CD4-positive, alpha-beta T cell treated with Interleukin-15 for 1 hour (primary cell): ENCODE data around the gene POLR2L.

ENCODE experiments used
- DNase-seq: peaks from one replicate; pipeline ENCODE4 v3.0.0-alpha.2; 2020

POLR2L gene

DNA sequence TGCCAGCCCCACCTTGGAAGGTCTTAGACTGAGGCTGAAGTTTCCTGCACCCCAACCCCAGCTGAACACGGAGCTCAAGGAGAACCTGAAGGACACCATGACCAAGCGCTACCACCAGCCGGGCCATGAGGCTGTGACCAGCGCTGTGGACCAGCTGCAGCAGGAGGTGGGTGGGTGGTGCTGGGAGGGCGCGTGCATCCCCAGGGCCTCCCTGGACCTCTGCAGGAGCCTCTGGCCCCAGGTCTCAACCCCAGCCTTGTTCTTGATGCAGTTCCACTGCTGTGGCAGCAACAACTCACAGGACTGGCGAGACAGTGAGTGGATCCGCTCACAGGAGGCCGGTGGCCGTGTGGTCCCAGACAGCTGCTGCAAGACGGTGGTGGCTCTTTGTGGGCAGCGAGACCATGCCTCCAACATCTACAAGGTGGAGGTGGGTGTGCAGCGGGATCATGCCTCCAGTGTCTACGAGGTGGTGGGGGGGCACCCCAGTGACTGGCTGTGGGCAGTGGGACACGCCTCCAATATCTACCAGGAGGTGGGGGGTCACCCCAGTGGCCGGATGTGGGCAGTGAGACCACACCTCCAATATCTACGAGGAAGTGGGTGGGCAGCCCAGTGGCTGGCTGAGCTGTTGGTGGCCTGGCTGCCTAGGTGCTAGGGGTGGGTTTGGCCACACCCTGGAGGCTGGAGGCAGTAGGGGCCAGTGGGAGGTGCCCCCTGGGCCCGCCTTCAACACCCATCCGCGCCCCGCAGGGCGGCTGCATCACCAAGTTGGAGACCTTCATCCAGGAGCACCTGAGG lies 4.9 kb downstream of the POLR2L start:
- no peak for DNase-seq

DNA sequence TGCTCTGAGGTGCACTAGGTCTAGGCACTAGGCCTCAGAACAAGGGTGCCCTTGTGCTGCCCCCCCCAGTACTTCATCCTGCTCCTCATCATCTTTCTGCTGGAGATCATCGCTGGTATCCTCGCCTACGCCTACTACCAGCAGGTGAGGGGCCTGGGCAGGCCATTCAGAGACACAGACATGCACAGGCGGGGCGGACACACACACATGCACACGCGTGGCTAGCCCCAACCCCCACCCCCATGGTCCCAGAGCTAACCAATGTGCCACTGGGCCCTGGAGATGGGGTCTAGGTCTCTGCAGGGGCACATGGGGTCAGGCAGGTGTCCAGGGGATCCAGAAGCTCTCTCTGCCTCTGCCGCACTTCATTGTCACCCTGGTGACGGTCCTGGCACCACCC lies 5.6 kb downstream of the POLR2L start:
- no peak for DNase-seq

DNA sequence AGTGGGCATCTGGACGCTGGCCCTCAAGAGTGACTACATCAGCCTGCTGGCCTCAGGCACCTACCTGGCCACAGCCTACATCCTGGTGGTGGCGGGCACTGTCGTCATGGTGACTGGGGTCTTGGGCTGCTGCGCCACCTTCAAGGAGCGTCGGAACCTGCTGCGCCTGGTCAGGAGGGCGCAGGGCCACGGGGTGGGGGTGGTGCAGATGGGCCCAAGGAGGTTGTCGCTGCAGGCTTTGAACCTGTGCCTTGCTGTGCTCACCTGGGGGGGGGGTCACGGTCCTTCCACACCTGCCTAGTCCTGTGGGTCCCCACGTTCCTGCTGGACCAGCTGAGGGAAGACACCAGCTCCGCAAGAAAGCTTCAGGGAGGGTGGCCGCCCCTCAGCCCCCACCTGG lies 6.1 kb downstream of the POLR2L start:
- no peak for DNase-seq

DNA sequence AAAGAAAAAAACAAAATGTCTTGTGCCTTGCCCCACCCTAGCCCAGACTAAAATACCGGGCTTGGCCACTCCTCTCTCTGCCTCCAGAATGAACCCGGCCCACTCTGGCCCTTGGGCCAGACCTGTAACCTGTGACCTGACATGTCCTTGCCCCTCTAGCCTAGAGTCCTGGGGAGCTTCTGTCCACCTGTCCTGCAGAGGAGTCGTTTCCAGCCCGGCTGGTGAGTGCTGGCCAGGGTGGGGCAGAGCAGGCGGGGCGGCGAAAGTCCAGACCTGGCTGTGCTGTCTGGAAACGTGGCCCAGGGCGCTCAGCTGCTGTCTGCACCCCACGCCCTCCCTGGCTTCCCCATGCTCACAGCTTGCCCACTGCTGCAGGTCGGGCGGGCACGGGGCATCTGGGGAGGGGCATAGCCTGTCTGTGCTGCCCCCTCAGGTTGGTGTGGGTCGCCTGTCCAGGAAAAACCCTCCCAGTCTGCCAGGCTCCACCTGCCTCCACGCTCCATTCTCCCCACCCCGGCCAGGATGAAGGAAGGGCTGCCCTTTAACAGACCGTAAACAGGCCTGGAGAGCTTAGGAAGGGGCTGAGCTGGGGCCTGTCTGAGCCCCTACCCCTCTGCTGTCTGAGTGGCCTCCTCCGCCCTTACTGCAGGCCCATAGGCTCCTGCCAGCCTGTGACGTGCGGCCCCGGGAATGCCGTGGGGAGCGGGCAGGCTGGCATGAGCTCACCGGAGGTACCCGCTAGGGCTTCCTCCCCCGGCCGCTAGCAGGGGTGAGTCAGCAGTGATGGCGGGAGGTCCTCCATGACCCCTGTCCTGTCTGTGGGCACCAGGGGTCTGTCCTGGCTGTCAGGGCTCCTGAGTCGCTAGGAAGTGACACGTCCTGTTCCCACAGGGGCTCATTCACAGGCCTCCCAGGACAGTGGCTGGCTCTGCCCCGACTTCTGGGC lies 7.7 kb downstream of the POLR2L start:
- peak; percentile 58 for DNase-seq

DNA sequence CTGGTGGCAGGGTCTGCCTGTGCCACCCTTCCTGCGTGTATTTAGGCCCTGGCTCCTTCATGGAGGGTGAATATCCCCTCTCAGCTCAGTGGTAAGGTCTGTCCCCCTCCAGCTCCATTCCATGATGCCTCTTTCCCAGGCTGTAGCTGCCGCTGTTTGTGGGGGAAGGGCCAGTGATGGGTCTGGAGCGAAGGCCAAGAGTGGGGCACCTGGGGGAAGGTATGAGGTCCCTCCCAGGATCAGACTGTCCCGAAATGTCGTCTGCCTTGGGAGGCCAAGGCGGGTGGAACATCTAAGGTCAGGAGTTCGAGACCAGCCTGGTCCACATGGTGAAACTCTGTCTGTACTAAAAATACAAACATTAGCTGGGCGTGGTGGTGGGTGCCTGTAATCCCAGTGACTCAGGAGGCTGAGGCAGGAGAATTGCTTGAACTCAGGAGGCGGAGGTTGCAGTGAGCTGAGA lies 8.4 kb downstream of the POLR2L start:
- no peak for DNase-seq

DNA sequence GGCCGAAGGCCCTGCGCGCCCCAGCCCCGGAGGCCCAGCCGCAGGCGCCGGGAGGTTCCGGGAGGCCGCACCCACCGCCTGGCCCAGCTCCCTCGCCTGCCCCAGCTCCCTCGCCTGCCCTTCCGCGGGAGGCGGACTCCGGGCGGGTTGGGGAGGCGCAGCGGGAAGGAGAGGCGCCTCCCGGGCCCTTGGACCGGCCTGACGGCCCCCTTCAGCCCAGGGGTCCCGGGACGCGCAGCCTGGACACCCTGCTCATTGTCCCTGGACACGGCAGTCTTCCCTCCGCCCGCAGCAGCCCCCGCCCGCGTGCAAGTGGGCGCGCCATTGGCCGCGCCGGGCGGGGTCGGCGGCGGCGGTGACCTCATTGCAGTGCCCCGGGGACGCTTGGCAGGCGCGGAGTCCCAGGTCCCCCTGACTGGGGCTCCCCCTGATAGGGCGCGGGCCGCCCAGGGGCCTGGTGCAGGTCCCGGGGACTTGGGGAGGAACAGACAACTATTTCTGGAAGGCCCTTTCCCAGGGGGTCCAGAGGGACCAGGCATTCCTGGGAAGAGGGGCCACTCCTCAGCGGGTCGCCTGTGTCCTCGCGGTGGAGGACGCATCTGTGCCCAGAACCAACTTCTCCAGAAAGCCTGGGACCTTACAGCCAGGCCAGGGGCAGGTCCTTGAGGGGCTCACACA lies 9.1 kb downstream of the POLR2L start:
- no peak for DNase-seq

DNA sequence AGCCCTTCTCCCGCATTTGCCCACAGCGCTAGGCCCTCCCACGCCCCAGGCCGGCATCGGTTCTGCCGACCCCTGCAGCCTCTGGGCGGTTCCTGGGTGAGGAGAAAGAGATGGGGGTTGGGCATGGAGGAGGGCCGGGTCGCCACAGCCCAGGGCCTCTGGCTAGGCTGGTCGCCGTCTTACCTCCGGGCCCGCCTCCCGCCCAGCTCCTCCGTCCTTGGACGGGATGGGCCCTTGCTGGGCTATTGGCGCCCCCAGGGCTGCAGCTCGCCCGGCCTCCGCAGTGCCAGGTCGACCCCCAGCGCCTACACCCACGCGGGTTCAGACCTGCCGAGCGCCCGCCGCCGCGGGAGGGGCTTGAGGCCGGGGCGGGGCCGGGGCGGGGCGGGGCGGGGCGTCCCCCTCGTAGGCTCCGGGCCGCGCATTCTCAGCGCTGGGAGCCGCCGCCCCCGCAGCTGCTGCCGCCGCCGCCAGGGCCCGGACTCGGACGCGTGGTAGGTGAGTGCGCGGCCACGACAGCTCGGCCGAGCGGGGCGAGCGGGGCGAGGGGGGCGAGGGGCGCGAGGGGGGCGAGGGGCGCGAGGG lies 9.7 kb downstream of the POLR2L start, which contains the start of gene CD151:
Gene CD151, plus strand, starts transcription at position 424 of the 585 bp plus-strand sequence. CDS start 3,118 bp downstream, outside the sequence.
- DNase-seq: no peak

DNA sequence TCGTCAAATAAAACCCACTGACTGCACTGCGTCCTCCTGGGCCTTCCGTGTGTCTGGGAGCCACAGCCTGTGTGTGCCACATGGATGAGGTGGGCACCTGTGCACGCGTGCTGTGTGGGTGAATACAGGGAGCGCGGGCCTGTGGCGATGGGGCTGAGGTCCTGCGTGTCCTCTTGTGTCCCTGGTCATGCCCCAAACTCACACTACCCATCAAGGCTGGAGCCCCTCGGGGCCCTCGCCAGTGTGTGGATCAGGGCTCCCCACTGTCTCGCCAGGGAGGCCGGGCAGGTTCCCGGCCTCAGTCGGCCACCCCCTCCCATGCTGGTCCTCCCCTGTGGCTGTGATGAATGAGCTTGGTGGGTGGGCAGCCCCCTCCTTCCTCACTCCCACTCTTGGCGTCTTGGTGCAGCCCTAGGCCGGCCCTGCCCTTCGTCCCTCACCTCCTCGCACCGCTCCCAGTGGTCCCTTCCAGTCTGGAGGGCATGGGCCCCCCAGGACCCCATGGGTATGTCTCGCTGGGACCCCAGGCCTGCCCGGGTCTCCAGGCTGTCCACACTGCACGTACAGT lies 10.3 kb downstream of the POLR2L start:
- no peak for DNase-seq

DNA sequence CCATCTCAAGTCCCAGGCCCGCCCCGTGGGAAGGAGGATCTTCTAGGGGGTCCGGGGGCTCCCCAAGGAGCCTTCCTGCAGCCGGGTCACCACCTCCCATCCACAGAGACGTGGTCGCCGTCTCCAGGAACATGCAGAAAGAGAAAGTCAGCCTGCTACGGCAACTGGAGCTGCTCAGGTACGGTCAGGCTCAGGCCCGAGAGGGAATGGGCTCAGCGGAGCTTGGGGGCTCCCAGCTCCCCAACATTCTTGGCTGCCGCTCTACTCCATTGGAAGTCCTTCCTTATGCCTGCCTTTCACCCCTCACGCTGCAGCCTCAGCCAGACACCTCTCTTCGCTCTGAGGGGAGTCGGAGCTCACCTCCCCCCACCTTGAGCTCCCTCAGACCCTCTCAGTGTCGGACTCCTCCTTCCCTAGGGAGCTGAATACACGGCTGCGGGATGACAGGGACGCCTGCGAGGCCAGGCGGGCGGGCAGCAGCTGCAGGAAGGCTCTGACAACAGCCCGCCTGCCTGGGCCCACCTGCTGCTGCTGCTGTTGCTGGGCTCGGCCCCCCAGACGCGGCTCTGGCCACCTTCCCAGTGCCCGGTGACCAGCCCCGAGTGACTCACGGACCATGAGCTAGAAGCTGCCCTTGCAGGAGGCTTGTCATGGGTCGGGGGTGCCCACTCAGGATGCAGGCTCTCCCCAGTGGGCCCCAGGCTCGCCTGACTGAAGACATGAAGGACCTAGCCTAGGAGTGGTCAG lies 11.0 kb downstream of the POLR2L start:
- no peak for DNase-seq

DNA sequence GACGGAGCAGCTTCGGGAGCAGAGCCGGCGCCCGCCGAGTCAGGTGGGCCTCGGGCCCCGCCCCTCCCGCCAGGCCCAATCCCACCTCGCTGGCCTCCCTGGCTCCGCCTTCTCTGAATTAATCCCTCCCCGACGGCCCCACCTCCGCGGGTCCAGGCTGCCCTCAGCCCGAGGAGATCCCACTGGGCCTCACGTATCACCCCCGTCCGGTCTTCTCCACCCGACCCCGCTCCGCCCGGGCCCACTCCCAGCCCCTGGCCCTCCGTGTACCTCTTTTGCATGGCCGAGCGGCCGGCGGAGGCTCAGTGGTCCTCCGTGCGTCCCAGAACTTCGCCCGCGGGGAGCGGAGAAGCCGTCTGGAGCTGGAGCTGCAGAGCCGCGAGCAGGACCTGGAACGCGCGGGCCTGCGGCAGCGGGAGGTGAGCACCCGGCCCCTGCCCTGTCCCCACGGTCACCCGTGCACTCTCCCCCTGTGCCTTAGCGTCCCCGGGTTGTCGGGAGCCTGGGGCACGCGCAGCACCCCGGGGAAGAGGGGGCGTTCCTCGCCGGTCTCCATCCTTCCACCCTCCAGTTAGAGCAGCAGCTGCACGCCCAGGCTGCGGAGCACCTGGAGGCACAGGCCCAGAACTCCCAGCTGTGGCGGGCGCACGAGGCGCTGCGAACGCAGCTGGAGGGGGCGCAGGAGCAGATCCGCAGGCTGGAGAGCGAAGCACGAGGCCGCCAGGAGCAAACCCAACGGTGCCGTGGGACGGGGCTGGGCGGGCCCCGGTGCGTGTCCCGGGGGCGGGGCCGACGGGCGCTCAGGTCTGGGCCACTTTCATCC lies 11.8 kb downstream of the POLR2L start:
- DNase-seq: peak; percentile 65

DNA sequence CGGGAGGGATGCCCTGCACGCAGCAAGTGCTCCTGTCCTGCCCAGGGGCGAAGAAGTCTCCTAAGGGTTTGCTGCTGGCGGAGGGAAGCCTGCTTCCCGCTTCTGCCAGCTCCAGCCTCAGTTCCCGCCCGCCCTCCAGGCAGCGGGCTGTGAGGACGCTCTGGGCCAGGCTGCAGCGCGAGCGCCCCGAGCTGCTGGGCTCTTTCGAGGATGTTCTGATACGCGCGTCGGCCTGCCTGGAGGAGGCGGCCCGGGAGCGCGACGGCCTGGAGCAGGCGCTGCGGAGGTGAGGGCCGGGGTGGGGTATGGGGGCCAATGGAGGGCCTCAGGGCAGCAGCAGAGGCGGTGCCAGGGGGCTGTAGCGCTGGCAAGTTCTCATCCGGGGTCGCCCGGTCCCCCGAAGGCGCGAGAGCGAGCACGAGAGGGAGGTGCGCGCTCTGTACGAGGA lies 12.5 kb downstream of the POLR2L start:
- no peak for DNase-seq

DNA sequence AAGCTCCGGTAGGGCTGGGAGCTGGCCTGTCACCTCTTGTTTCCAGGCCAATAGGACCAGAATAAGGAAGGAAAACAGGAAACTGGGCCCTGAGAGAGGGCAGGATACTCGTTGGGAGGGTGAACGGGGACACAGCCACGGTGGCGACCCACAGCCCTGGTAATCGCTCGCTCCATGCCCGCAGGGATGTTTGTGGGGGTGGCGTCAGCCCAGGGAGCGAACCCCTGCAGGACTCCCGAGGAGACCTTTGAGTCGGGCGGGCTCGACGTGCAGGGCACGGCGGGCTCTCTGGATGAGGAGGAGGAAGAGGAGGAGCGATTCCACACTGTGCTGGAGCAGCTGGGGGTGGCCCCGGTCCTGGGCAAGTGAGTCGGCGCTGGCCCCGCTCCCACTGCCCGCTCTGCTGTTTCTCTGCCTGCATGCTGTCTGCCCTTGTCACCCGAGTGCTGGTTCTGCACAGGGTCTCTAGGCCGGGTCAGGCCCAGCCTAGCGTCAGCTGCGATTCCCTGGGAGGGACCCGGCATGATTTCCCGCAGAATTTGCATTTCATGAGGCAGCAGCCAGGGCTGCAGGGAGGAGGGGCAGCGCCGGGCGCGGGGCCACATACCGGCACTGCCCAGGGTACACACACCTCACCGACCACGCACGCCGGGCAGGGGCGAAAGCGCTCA lies 13.0 kb downstream of the POLR2L start:
- no peak for DNase-seq

DNA sequence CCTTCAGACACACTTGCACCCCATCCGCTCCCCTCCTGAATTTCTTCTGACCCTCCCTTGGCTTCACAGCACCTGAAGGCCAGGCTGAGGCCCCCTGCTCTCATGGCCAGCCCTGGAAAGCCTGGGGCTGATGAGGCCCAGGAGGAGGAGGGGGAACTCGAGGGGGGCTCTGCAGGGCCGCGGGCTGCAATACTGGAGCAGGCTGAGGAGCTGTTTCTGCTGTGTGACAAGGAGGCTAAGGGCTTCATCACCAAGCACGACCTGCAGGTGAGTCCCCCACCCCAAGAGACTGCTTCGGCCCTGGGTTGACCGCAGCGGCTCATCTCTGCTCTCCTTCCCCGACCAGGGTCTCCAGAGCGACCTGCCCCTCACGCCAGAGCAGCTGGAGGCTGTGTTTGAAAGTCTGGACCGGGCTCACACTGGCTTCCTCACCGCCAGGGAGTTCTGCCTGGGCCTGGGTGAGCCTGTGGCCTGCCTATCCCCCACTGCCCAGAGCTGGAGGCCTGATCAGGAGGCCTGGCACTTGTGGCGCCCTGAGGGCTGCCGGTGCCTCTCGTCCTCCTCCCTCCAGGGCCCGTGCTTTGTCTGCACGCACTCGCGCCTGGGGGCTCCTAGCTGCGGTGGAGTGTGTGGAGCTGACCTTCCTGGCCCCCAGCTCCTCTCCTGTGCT lies 13.7 kb downstream of the POLR2L start:
- DNase-seq: no peak

DNA sequence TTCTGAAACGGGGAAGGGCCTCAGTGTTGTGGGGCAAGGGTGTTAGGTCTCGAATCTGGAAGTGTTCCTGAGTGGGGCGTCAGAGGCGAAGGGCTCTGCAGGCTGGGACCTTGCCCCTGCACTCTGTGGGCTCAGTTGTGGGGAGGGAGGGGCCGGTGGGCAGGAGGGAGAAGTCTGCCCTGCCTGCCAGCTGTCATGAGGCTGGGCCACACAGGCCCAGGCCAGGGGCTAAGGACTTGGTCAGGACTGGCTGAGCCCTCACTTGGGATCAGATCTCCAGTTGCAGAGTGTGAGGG lies 14.5 kb downstream of the POLR2L start, which contains the start of gene CRACR2B:
Gene CRACR2B, plus strand, starts transcription at position 23 of the 296 bp plus-strand sequence. CDS start 689 bp downstream, outside the sequence.
- DNase-seq: no peak

DNA sequence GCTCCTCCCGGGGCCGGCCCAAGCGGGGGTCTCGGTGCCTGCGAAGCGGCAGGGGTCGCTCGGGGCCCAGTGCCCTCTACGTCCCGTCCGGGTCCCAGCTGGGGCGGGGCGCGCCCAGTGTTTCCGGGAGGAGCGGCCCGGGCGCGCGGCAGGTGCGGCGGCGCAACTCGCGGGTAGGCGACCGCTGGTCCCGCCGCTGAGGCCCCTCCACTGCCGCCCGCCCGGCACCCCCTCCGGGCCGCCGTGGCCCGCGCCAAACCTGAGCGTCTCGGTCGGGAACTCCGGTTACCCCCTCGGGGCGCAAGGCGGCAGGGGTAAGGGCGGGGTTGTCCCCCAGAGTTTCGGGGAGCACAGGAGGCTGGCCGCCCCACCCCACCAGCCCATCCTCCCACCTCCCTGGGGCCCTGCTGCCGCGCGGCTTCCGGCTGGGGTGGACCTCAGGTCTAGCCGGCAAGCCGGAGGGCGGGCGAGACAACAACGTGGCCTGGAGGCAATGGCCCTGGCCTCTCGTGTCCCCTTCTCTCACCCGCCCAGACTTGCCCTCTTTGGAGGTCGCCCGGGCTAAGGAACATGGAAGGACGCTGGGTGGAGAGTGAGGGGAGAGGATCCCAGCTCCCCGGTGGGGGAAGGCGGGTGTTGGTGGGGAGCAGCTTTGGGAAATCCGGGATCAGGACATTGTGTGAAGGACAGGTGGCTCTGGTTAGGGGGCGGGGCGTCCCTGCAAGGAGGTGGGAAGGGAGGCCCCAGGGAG lies 15.0 kb downstream of the POLR2L start:
- no peak for DNase-seq

DNA sequence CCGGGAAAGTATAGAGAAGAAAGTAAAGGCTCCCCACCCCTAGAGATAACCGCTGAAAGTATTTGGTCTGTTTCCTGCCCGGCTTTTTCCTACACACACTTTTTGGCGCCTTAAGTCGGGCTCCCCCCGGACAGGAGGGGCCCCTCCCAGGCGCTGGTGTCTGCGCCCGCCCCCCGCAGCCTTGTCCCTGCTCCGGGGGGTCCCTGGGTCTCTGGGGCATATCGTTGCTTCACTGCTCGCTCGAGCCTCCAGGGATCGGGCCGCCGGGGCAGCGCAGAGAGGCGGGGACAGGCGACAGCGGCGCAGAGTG lies 15.5 kb downstream of the POLR2L start:
- no peak for DNase-seq

DNA sequence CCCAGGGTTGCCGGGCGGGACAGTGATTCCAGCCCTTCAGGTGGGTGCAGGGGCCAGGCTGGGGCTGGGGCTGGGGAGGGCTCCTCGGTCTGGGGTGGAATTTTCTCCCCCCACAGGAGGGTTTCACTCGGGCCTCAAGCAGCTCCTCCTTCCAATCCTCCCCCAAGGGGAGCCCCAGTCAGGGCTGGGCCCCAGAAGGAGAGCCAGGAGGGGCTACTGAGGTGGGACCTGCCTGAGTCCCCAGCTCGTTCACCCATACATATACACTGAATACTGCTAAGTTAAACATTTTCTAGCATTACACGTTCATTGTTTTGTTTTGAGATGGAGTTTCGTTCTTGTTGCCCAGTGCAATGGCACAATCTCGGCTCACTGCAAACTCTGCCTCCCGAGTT lies 16.1 kb downstream of the POLR2L start:
- no peak for DNase-seq

DNA sequence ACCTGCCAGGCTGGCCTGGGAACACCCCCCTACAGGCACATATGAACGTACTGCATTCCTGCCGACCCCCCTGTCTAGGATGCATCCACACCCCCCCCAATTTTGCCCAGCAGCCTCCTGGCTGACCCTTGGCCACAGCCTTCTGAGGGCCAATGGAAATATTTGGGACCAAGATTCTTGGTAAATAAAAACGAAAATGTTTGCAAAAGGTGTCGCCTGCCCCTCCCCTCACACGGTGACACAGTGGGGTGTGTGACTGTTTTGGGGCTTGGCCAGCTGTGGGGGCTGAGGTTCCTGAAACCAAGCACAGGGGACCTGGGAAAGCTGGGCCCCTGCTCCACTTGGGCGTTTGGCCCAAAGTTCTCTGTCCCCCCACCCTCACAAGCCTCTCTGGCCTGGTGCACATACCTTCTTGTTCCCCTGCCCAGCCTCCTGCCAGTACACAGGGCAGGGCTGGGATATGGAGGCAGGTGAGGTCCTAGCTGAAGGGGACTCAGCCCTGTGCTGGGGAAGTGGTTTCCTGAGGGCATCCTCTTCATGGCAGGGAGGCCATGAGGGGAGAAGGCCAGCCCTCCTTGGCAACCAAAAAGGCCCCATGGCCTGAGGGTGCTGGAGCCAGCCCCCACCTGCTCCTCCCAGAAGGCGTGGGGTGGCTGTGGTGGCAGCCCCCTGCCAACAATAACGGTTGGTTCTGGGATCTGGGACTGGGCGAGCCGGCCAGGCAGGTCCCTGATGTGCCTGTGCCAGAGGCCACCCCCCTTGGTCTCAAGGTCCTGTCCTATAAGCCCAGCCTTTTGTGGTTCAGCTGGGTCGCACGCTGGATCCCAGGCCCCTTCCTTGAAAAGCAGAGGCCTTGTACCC lies 16.7 kb downstream of the POLR2L start:
- no peak for DNase-seq
